ENCODE results near the gene ALPL.

Gene ALPL

DNA sequence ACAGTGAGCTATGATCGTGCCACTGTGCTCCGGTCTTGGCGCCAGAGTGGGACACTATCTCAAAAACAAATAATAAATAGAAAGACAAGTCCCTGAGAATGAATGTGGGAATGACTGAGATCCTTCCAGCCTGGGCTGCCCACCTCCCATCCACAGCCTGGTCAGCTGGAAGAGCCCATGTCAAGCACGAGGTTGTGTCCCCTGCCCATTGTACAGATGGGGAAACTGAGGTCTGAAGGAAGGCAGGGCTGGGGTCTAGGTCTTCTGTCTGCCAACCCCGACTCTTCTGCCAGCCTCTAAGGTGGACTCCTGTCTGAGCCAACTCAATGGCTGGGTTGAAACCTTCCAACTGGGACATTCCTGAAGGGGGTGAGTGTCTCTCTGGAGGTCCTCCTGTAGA is 80.4 kb downstream of the ALPL start:
- no peaks in the 10 kb centered on the region for H4K20me1 ChIP-seq (ENCODE audit: insufficient read depth, low read length)
- H3K27ac ChIP-seq (ENCODE audit: low read depth, low read length, poor library complexity, severe bottlenecking), result no peak overlapping the region
- no peak overlapping the region for H3K9ac ChIP-seq (ENCODE audit: low read length)
- no peak for TF ChIP-seq EZH2 (IDR thresholded peaks at IDR 0.05; ENCODE audit: borderline replicate concordance, low read length)
- TF ChIP-seq, protein P1, sequence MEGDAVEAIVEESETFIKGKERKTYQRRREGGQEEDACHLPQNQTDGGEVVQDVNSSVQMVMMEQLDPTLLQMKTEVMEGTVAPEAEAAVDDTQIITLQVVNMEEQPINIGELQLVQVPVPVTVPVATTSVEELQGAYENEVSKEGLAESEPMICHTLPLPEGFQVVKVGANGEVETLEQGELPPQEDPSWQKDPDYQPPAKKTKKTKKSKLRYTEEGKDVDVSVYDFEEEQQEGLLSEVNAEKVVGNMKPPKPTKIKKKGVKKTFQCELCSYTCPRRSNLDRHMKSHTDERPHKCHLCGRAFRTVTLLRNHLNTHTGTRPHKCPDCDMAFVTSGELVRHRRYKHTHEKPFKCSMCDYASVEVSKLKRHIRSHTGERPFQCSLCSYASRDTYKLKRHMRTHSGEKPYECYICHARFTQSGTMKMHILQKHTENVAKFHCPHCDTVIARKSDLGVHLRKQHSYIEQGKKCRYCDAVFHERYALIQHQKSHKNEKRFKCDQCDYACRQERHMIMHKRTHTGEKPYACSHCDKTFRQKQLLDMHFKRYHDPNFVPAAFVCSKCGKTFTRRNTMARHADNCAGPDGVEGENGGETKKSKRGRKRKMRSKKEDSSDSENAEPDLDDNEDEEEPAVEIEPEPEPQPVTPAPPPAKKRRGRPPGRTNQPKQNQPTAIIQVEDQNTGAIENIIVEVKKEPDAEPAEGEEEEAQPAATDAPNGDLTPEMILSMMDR (IDR thresholded peaks at IDR 0.05; ENCODE audit: low read length), result no peak
- H3K4me1 ChIP-seq (ENCODE audit: insufficient read depth, low read length, severe bottlenecking), result no peaks in the 10 kb centered on the region
- H3K4me2 ChIP-seq (ENCODE audit: low read length), result no peak overlapping the region
- no peaks in the 10 kb centered on the region for H3F3A ChIP-seq (ENCODE audit: insufficient read depth, low read length)
- no peak overlapping the region for H3K4me3 ChIP-seq (ENCODE audit: low read depth, low read length, poor library complexity, severe bottlenecking)
- H3K36me3 ChIP-seq (ENCODE audit: insufficient read depth, low read length), result no peaks in the 10 kb centered on the region
- 0 out of 2 replicates have a peak, but pooled peaks cover 11% of the 10 kb centered on the region for H3K27me3 ChIP-seq (ENCODE audit: insufficient read depth, low read length)
- no peaks in the 10 kb centered on the region for H3K79me2 ChIP-seq (ENCODE audit: insufficient read depth, low read length)
- H3K9me3 ChIP-seq (ENCODE audit: low read length), result no peaks in the 10 kb centered on the region
- no peaks in the 10 kb centered on the region for H3K9me2 ChIP-seq (ENCODE audit: low read depth, low read length)
- H2AFZ ChIP-seq (ENCODE audit: low read length), result no peak overlapping the region

DNA sequence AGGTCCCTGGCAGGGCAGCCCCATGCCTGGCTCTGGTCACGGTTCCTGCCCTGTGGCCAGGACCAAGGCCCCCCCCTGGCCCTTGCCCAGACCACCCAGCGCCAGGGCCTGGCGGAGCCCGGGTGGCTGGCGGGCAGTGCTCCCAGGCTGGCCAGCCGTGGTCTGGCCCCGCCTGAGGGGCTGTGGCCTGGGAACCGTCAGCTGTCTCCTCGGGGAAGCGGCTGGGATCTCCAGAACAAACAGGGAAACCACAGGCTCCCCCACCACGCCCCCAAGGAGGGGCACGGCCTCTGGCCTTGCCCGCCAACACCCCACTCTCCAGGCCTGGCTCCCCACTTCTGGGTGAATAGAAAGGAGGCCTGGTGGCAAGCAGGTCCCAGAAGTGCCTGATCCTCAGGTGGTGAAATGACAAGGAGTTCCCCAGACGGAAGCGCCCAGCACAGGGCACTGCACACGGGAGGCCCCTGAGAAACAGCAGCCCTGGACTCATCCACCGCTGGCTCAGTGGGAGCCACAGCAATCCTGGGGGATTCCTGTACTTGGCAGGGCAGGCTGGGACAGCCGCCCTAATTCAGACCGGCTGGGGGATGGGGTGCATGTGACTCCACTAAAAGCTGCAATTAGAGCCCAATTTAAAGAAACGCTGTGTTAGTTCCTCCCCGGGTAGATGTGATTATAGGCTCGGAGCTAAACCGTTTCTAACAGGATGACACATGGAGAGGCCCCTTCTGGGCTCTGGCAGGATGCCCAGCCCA is 81.1 kb downstream of the ALPL start:
- Histone ChIP-seq H3K4me1 (ENCODE audit: insufficient read depth, low read length, severe bottlenecking) (no peaks in the 10 kb centered on the region), H4K20me1 (ENCODE audit: insufficient read depth, low read length) (no peaks in the 10 kb centered on the region), H3K9ac (ENCODE audit: low read length) (no peak overlapping the region), H3K27me3 (ENCODE audit: insufficient read depth, low read length) (0 out of 2 replicates have a peak, but pooled peaks cover 11% of the 10 kb centered on the region), H3F3A (ENCODE audit: insufficient read depth, low read length) (no peaks in the 10 kb centered on the region), H3K79me2 (ENCODE audit: insufficient read depth, low read length) (no peaks in the 10 kb centered on the region), H3K9me3 (ENCODE audit: low read length) (no peaks in the 10 kb centered on the region), H2AFZ (ENCODE audit: low read length) (no peak overlapping the region), H3K4me3 (ENCODE audit: low read depth, low read length, poor library complexity, severe bottlenecking) (no peak overlapping the region), H3K36me3 (ENCODE audit: insufficient read depth, low read length) (no peaks in the 10 kb centered on the region), H3K9me2 (ENCODE audit: low read depth, low read length) (no peaks in the 10 kb centered on the region), H3K4me2 (ENCODE audit: low read length) (no peak overlapping the region), H3K27ac (ENCODE audit: low read depth, low read length, poor library complexity, severe bottlenecking) (no peak overlapping the region)
- TF ChIP-seq, protein P1 (IDR thresholded peaks at IDR 0.05; ENCODE audit: low read length), result no peak
- TF ChIP-seq EZH2 (IDR thresholded peaks at IDR 0.05; ENCODE audit: borderline replicate concordance, low read length), result no peak

DNA sequence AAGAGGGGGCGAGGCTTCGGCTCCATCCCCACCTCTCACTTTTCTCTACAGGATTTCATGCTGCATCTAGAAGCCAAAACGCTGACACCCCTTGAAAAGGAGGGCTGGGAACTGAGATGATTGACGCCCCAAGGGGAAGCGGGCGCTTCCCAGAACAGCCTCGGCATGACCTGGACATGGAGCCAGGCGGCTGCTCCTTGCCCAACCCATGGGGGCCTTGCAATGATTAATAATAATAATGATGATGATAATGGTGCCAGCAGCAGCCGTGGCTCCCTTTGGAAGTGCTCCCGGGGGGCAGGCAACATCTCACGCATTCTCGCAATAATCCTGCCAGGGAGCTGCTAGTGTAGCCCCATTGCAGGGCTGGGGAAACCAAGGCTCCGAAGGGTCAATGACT is 81.7 kb downstream of the ALPL start:
- no peak overlapping the region for H2AFZ ChIP-seq (ENCODE audit: low read length)
- no peak overlapping the region for H3K27ac ChIP-seq (ENCODE audit: low read depth, low read length, poor library complexity, severe bottlenecking)
- no peak for TF ChIP-seq EZH2 (IDR thresholded peaks at IDR 0.05; ENCODE audit: borderline replicate concordance, low read length)
- H3K36me3 ChIP-seq (ENCODE audit: insufficient read depth, low read length), result no peaks in the 10 kb centered on the region
- 0 out of 2 replicates have a peak, but pooled peaks cover 11% of the 10 kb centered on the region for H3K27me3 ChIP-seq (ENCODE audit: insufficient read depth, low read length)
- no peaks in the 10 kb centered on the region for H4K20me1 ChIP-seq (ENCODE audit: insufficient read depth, low read length)
- H3K9me2 ChIP-seq (ENCODE audit: low read depth, low read length), result no peaks in the 10 kb centered on the region
- H3F3A ChIP-seq (ENCODE audit: insufficient read depth, low read length), result no peaks in the 10 kb centered on the region
- no peak overlapping the region for H3K4me3 ChIP-seq (ENCODE audit: low read depth, low read length, poor library complexity, severe bottlenecking)
- no peak overlapping the region for H3K9ac ChIP-seq (ENCODE audit: low read length)
- no peaks in the 10 kb centered on the region for H3K9me3 ChIP-seq (ENCODE audit: low read length)
- H3K4me2 ChIP-seq (ENCODE audit: low read length), result no peak overlapping the region
- H3K79me2 ChIP-seq (ENCODE audit: insufficient read depth, low read length), result no peaks in the 10 kb centered on the region
- no peaks in the 10 kb centered on the region for H3K4me1 ChIP-seq (ENCODE audit: insufficient read depth, low read length, severe bottlenecking)
